ENCODE results near the gene STX18. TPM values are rescaled to one million over a fixed set of nuclear protein-coding genes. Genes with fewer than 3 reads are reported as not detected.

STX18 gene
- total RNA-seq, 1 experiment from 2014 or later, result 18.5 TPM

GRCh38 chr4:4496592-4497372 is 45.1 kb downstream of the STX18 start:
- Histone ChIP-seq H3K4me1 (ENCODE audit: control insufficient read depth in 1 of 2, insufficient read depth in 2 of 2, low read length in 2 of 2) (no peaks in the 10 kb centered on the region), H3K27me3 (ENCODE audit: insufficient read depth, low read length) (no peaks in the 10 kb centered on the region), H3K9me3 (ENCODE audit: control insufficient read depth in 1 of 2, insufficient read depth in 1 of 2, low read depth in 1 of 2, low read length in 2 of 2) (no peaks in the 10 kb centered on the region), H3K36me3 (ENCODE audit: control insufficient read depth in 1 of 2, insufficient read depth in 2 of 2, low read length in 2 of 2) (no peaks in the 10 kb centered on the region), H2AFZ (ENCODE audit: low read depth, low read length, poor library complexity, severe bottlenecking) (no peak overlapping the region), H3K9ac (ENCODE audit: low read length) (no peak overlapping the region), H3K4me3 (replicated peaks in 1 of 2; ENCODE audit: low read depth in 1 of 2, low read length in 2 of 2) (no peak overlapping the region), H3K27ac (ENCODE audit: low read depth, low read length) (no peak overlapping the region), H4K20me1 (ENCODE audit: insufficient read depth) (no peaks in the 10 kb centered on the region; the same call in 1 of the 2 replicates), H3K4me2 (ENCODE audit: low read length) (no peak overlapping the region), H3K79me2 (ENCODE audit: insufficient read depth, low read length) (peaks cover 23% of the 10 kb centered on the region), H3K9me2 (ENCODE audit: insufficient read depth) (no peaks in the 10 kb centered on the region)
- no TSS peak for BruUV-seq (replicated peaks)
- intact Hi-C loops (cut with micrococcal nuclease), result no loop called here
- ATAC-seq (no peak), DNase-seq (ENCODE audit: low read depth, low spot score) (no peak)
- RAD21 ChIA-PET (ENCODE audit: low non-redundant PET in 1 of 2, low total read pairs in 2 of 2, uncharacterized antibody in 2 of 2, unreplicated experiment in 2 of 2), result no interaction called here
- POLR2A ChIA-PET, result no interaction called here
- CTCF ChIA-PET, result no interaction called here
- TF ChIP-seq ZNF274 (IDR thresholded peaks at IDR 0.05; ENCODE audit: low read depth, low read length), result no peak
- TF ChIP-seq TCF7L2 (IDR thresholded peaks at IDR 0.05; ENCODE audit: borderline replicate concordance, extremely low read depth, insufficient read depth, insufficient read length), result no peak
- TF ChIP-seq JUND (IDR thresholded peaks at IDR 0.05), result no peak
- no peak for TF ChIP-seq POLR2AphosphoS5 (IDR thresholded peaks at IDR 0.05; ENCODE audit: low read depth, low read length)
- no peak for TF ChIP-seq CTCF (IDR thresholded peaks at IDR 0.05 in 2 of 3, conservative IDR thresholded peaks at IDR 0.05 in 1 of 3; ENCODE audit: borderline replicate concordance in 1 of 3, insufficient read depth in 1 of 3, low read depth in 2 of 3, low read length in 2 of 3)
- TF ChIP-seq YY1 (IDR thresholded peaks at IDR 0.05; ENCODE audit: extremely low read depth, insufficient replicate concordance, low read depth, low read length), result no peak
- TF ChIP-seq EGR1 (IDR thresholded peaks at IDR 0.05; ENCODE audit: low read depth), result no peak
- TF ChIP-seq REST (IDR thresholded peaks at IDR 0.05; ENCODE audit: low read depth), result no peak
- no peak for TF ChIP-seq MAX (IDR thresholded peaks at IDR 0.05)
- no peak for TF ChIP-seq SP1 (IDR thresholded peaks at IDR 0.05; ENCODE audit: low read depth)
- no peak for TF ChIP-seq ZFX (IDR thresholded peaks at IDR 0.05)
- no peak for TF ChIP-seq POLR2A (IDR thresholded peaks at IDR 0.05; ENCODE audit: borderline replicate concordance, extremely low read depth, insufficient read depth, insufficient read length)
- TF ChIP-seq FOSL1 (IDR thresholded peaks at IDR 0.05; ENCODE audit: low read depth), result no peak
- TF ChIP-seq CBX3 (IDR thresholded peaks at IDR 0.05; ENCODE audit: low read depth), result no peak
- TF ChIP-seq ATF3 (IDR thresholded peaks at IDR 0.05), result no peak
- no peak for TF ChIP-seq RAD21 (IDR thresholded peaks at IDR 0.05; ENCODE audit: low read depth)
- TF ChIP-seq CEBPB (IDR thresholded peaks at IDR 0.05; ENCODE audit: low read depth), result no peak
- TF ChIP-seq SIN3A (IDR thresholded peaks at IDR 0.05; ENCODE audit: low read depth), result no peak
- TF ChIP-seq ELF1 (IDR thresholded peaks at IDR 0.05; ENCODE audit: borderline replicate concordance, low read depth), result no peak
